Measurements from ENCODE around the gene KIF16B. TPM values are rescaled to one million over a fixed set of nuclear protein-coding genes. Genes with fewer than 3 reads are reported as not detected.

The KIF16B gene
- total and polyA plus RNA-seq, 2 experiments from 2014 or later = 6.5 to 11.1 TPM

DNA sequence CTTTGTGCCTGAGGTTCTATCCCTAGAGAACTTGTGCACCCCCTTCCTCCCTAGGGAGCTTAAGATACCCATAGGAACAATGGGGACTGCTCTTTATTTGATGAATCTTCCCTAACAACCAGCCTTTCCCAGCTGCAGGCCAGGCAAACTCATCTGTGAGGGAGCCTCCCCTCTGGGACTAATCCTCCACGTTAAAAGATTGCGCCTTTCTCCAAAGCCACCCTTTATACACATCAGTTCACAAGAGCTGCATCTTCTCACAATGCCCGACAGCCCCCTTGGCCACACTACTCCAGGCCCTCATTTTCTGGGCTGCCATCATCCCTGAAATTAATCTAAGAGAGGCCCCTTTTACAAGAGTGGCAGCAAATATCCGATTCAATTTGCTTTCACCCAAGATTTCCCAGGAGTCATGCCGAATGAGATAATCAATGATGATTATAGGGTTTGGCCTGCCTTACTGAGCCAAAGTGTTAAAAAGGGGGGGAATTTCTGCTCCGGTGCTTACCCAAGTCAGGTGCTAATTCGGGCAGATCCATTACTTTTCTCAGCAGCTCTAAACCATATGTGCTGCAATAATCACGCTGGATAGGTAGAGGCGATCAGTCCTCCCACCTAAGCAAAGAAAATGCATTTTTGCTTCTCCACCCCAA, 336.5 kb downstream of the KIF16B start:
- no peaks in the 10 kb centered on the region for H4K20me1 ChIP-seq (replicated peaks; ENCODE audit: insufficient read depth)
- Mint-ChIP-seq H3K4me3 (no peak overlapping the region), H3K27ac (no peak overlapping the region), H3K4me1 (peaks cover 2% of the 10 kb centered on the region; the same call in 2 of the 3 replicates), H3K36me3 (ENCODE audit: low read depth) (peaks cover 10% of the 10 kb centered on the region; the same call in 2 of the 3 replicates), H3K27me3 (ENCODE audit: insufficient read depth, low read depth, poor library complexity) (peaks cover 8% of the 10 kb centered on the region), H3K9me3 (peaks cover 23% of the 10 kb centered on the region; the same call in 2 of the 3 replicates)
- H3F3A ChIP-seq (replicated peaks; ENCODE audit: low read depth) = no peaks in the 10 kb centered on the region
- H3K79me2 ChIP-seq (replicated peaks; ENCODE audit: insufficient read depth) = no peaks in the 10 kb centered on the region
- no peak for DNase-seq (ENCODE audit: low spot score)
- no peaks in the 10 kb centered on the region for H3K36me3 ChIP-seq (ENCODE audit: insufficient read depth)
- H2AFZ ChIP-seq = peak overlapping the region; percentile 63; the same call in 1 of the 2 replicates
- H3K27me3 ChIP-seq (ENCODE audit: insufficient read depth) = no peaks in the 10 kb centered on the region
- H3K27ac ChIP-seq (ENCODE audit: low read depth) = no peak overlapping the region
- ATAC-seq = peak; percentile 34; the same call in 2 of the 3 replicates
- no peak overlapping the region for H3K4me2 ChIP-seq
- H3K9me2 ChIP-seq (ENCODE audit: insufficient read depth) = 0 out of 2 replicates have a peak, but pooled peaks cover 17% of the 10 kb centered on the region
- no peak overlapping the region for H3K4me3 ChIP-seq
- no peaks in the 10 kb centered on the region for H3K4me1 ChIP-seq (ENCODE audit: insufficient read depth)
- TF ChIP-seq ZNF462 (CRISPR knock-in tag; IDR thresholded peaks at IDR 0.05) (no peak), EZH2phosphoT487 (IDR thresholded peaks at IDR 0.05; ENCODE audit: unreplicated experiment) (no peak)

DNA sequence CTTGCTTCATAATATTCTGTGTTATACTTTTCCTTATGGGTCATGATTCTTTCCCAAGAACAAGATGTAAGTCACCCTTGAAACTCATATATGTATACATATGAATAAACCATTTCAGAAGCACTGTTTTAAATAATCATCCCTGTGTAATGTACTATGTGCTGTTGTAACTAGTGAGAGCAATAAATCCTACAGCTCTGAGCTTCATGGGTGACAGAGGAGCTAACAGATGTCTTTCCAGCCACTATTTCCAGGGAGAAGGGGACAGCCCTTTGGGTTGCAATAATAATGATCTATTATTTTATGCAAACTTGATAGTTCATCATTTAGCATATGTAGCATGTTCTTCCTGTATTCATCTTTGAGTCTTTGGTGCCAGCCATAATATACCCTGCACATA, 342.8 kb downstream of the KIF16B start:
- H3K27me3 Mint-ChIP-seq (ENCODE audit: insufficient read depth, low read depth, poor library complexity) = peaks cover under 1% of the 10 kb centered on the region
- no peak for TF ChIP-seq NANOG (IDR thresholded peaks at IDR 0.05; ENCODE audit: borderline replicate concordance)
- no peak for TF ChIP-seq JUNB (IDR thresholded peaks at IDR 0.05; ENCODE audit: unreplicated experiment)
- TF ChIP-seq, protein P1, sequence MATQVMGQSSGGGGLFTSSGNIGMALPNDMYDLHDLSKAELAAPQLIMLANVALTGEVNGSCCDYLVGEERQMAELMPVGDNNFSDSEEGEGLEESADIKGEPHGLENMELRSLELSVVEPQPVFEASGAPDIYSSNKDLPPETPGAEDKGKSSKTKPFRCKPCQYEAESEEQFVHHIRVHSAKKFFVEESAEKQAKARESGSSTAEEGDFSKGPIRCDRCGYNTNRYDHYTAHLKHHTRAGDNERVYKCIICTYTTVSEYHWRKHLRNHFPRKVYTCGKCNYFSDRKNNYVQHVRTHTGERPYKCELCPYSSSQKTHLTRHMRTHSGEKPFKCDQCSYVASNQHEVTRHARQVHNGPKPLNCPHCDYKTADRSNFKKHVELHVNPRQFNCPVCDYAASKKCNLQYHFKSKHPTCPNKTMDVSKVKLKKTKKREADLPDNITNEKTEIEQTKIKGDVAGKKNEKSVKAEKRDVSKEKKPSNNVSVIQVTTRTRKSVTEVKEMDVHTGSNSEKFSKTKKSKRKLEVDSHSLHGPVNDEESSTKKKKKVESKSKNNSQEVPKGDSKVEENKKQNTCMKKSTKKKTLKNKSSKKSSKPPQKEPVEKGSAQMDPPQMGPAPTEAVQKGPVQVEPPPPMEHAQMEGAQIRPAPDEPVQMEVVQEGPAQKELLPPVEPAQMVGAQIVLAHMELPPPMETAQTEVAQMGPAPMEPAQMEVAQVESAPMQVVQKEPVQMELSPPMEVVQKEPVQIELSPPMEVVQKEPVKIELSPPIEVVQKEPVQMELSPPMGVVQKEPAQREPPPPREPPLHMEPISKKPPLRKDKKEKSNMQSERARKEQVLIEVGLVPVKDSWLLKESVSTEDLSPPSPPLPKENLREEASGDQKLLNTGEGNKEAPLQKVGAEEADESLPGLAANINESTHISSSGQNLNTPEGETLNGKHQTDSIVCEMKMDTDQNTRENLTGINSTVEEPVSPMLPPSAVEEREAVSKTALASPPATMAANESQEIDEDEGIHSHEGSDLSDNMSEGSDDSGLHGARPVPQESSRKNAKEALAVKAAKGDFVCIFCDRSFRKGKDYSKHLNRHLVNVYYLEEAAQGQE (IDR thresholded peaks at IDR 0.05; ENCODE audit: unreplicated experiment) = no peak

More for the DNA sequence above, 342.8 kb downstream of the KIF16B start:
- Histone ChIP-seq H3K79me2 (replicated peaks; ENCODE audit: insufficient read depth) (no peaks in the 10 kb centered on the region), H3K27me3 (ENCODE audit: insufficient read depth) (no peaks in the 10 kb centered on the region), H3K36me3 (ENCODE audit: insufficient read depth) (no peaks in the 10 kb centered on the region), H2AFZ (no peak overlapping the region), H3K4me2 (no peak overlapping the region), H3K27ac (ENCODE audit: low read depth) (no peak overlapping the region), H3F3A (replicated peaks; ENCODE audit: low read depth) (no peaks in the 10 kb centered on the region), H3K4me1 (ENCODE audit: insufficient read depth) (no peaks in the 10 kb centered on the region), H4K20me1 (replicated peaks; ENCODE audit: insufficient read depth) (no peaks in the 10 kb centered on the region), H3K4me3 (no peak overlapping the region), H3K9me2 (ENCODE audit: insufficient read depth) (peaks cover 10% of the 10 kb centered on the region; the same call in 1 of the 2 replicates)
- peaks cover 15% of the 10 kb centered on the region for H3K9me3 Mint-ChIP-seq
- no peak for DNase-seq (ENCODE audit: low spot score)
- no peak overlapping the region for H3K27ac Mint-ChIP-seq
- peaks cover 7% of the 10 kb centered on the region for H3K36me3 Mint-ChIP-seq (ENCODE audit: low read depth)
- H3K4me3 Mint-ChIP-seq = no peak overlapping the region
- no peak for ATAC-seq
- peaks cover 1% of the 10 kb centered on the region for H3K4me1 Mint-ChIP-seq

All from GM23338 (cell line).